ENCODE data around the gene KCNIP4. TPM values are rescaled to one million over a fixed set of nuclear protein-coding genes. Genes with fewer than 3 reads are reported as not detected.

Gene KCNIP4
- total and polyA plus RNA-seq, 2 of the 4 experiments (the other 2 are of a cell fraction) = not detected

GRCh38 chr4:20904966-20905365 is 1043.6 kb downstream of the KCNIP4 start:
- Histone ChIP-seq H3K18ac (ENCODE audit: low read depth, low read length) (no peak overlapping the region), H3K9ac (ENCODE audit: low read depth, low read length) (no peak overlapping the region), H3K23ac (ENCODE audit: low read depth, low read length) (no peak overlapping the region), H3K14ac (replicated peaks; ENCODE audit: low read depth, low read length) (no peak overlapping the region), H3K4me1 (ENCODE audit: control insufficient read depth, insufficient read depth, low read length) (no peaks in the 10 kb centered on the region), H4K8ac (ENCODE audit: low read depth in 2 of 2, low read length in 2 of 2) (no peak overlapping the region), H2BK120ac (ENCODE audit: low read depth, low read length) (no peak overlapping the region), H3K9me1 (ENCODE audit: insufficient read depth, low read length) (no peaks in the 10 kb centered on the region), H3K27me3 (ENCODE audit: control insufficient read depth, insufficient read depth, low read length) (no peaks in the 10 kb centered on the region), H3K4me3 (ENCODE audit: insufficient read depth, low read depth, low read length) (no peak overlapping the region), H2AFZ (replicated peaks; ENCODE audit: low read length, poor library complexity) (no peak overlapping the region), H2BK20ac (ENCODE audit: low read depth, low read length) (no peak overlapping the region), H3K36me3 (ENCODE audit: control insufficient read depth, insufficient read depth, low read length) (no peaks in the 10 kb centered on the region), H2AK9ac (replicated peaks; ENCODE audit: low read depth, low read length, poor library complexity) (no peak overlapping the region), H3K9me3 (ENCODE audit: control insufficient read depth, insufficient read depth, low read length) (peaks cover 10% of the 10 kb centered on the region; the same call in 1 of the 2 replicates), H3K4me2 (ENCODE audit: low read depth, low read length) (no peak overlapping the region), H2BK15ac (ENCODE audit: low read depth, low read length) (no peak overlapping the region), H4K5ac (ENCODE audit: low read depth, low read length) (no peak overlapping the region), H3K79me1 (ENCODE audit: low read depth in 1 of 2, low read length in 2 of 2) (no peaks in the 10 kb centered on the region), H4K20me1 (ENCODE audit: insufficient read depth, low read length) (no peaks in the 10 kb centered on the region), H3K27ac (ENCODE audit: insufficient read depth, low read length) (no peak overlapping the region), H2AK5ac (ENCODE audit: low read depth, low read length) (no peak overlapping the region), H4K91ac (ENCODE audit: insufficient read depth, low read depth, low read length) (no peak overlapping the region), H3K56ac (ENCODE audit: extremely low read depth, insufficient read depth, low read length) (no peak overlapping the region), H2BK5ac (ENCODE audit: low read depth, low read length, poor library complexity, severe bottlenecking) (no peak overlapping the region), H3K4ac (ENCODE audit: low read depth, low read length) (no peak overlapping the region)
- ATAC-seq (ENCODE audit: low read depth) (no peak), DNase-seq (no peak)
- in situ Hi-C loops (cut with MboI; ENCODE audit: low sequenced_read_pairs) = no loop called here
- intact Hi-C loops (cut with micrococcal nuclease) = no loop called here
- ChIA-PET CTCF (no interaction called here), POLR2A (ENCODE audit: unreplicated experiment) (no interaction called here)
- dilution Hi-C loops (cut with HindIII; ENCODE audit: low sequenced_read_pairs, unreplicated experiment) = no loop called here
- 50% methylated on average over 1 of the region's 3 CpGs; no CpG with 5 or more reads in 1 of the 2 experiments for WGBS, 2 experiments (ENCODE audit: extremely low coverage in 2 of 2, insufficient read length in 1 of 2)
- TF ChIP-seq ELK1 (IDR thresholded peaks at IDR 0.05; ENCODE audit: borderline replicate concordance, low read depth, low read length) (no peak), MAFK (IDR thresholded peaks at IDR 0.05; ENCODE audit: low read depth, low read length) (no peak), SMC3 (IDR thresholded peaks at IDR 0.05; ENCODE audit: low read depth, low read length) (no peak), CEBPB (IDR thresholded peaks at IDR 0.05; ENCODE audit: low read depth, low read length) (no peak), RFX5 (IDR thresholded peaks at IDR 0.05; ENCODE audit: low read depth, low read length) (no peak), USF2 (IDR thresholded peaks at IDR 0.05; ENCODE audit: low read depth, low read length) (no peak), RAD21 (IDR thresholded peaks at IDR 0.05; ENCODE audit: low read length) (no peak), CHD1 (IDR thresholded peaks at IDR 0.05; ENCODE audit: low read depth, low read length) (no peak), MXI1 (IDR thresholded peaks at IDR 0.05; ENCODE audit: borderline replicate concordance, low read depth, low read length) (no peak), BHLHE40 (IDR thresholded peaks at IDR 0.05; ENCODE audit: low read depth, low read length) (no peak), POLR2A (IDR thresholded peaks at IDR 0.05; ENCODE audit: low read depth, low read length) (no peak)
- BruUV-seq (replicated peaks) = no TSS peak
